AG08395 (cell line): ENCODE results near the gene E2F1.
A peak's percentile ranks its signal among the peaks of the same experiment; 100 is the strongest.

Source experiments
- DNase-seq: peaks from one replicate; pipeline ENCODE4 v3.0.0; 2012; ENCODE audit warnings: mixed read lengths, low spot score

E2F1 gene

DNA sequence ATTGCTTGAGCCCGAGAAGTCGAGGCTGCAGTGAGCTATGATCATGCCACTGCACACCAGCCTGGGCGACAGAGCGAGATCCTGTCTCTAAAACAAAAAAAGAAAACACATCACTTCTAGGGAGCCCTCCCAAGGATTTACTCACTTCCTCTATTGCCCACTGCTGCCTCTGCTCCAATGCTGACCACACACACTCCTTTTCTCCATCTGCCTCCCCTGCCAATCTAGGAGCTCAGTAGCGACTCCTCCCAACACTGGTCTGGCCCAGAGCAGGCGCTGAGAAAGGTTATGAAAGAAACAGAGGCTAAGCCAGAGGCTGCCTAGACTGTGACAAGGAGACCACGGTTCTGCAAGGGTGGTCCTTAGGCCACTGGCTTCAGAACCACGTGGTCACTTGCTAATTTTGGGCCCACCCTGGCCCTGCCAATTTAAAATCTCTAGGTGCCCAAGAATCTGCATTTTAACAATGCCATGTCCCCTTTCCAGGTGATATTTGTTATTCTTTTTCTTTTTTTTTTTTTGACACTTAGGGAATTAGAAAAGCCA lies 1.3 kb upstream of the E2F1 start:
- no peak for DNase-seq

DNA sequence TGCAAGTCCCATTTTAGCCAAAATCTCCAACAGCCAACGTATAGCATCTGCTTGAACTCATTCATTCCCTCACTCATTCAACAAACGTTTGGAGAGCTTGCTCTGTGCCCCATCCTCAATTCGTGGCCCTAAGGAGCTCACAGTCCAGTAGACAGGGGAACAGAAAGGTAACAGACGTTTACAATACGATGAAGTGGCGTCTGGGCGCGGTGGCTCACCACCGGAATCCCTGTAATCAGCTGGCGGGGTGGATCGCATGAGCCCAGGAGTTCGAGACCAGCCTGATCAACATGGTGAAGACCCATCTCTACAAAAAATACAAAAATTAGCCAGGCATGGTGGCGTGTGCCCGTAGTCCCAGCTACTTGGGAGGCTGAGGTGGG lies 790 bp upstream of the E2F1 start:
- no peak for DNase-seq

DNA sequence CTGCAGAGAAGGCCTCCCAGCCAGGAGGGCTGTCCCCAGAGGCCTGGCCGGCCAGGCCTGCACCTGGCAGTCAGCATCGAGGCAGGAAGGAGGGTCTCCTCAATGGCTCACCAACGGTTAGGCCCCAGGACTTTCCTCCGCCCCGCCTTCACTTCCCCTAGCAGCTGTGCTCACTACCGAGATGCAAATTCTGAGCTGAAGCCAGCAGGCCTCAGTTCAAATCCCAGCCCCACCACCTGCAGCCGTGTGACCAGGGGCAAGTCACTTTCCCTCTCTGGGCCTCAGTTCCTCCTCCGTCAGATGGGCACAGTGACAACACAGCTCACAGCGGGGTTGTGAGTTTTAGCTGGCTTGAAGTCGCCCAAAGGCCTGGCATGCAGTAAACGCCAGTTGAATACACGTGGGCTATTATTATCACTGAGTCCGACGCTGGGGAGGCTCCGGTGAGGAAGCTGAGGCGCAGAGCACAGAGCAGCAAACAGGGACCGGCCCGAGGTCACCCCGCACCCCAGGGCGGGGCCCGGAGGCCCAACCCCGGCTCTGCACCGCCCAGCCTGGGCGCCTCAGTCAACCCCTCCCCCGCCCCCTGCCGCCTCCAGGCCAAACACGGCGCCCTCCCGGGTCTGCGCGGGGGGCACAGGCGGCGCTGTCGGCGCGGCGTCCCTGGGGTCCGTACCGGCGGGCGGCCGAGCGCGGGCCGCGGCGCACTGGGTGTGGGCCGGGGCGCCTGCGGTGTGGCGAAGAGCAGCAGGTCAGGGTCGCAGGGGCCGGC lies 671 bp downstream of the E2F1 start:
- peak; percentile 41 for DNase-seq

- no peak for DNase-seq
Measured at GRCh38 chr20:33684533-33685327, 1.5 kb downstream of the E2F1 start.

DNA sequence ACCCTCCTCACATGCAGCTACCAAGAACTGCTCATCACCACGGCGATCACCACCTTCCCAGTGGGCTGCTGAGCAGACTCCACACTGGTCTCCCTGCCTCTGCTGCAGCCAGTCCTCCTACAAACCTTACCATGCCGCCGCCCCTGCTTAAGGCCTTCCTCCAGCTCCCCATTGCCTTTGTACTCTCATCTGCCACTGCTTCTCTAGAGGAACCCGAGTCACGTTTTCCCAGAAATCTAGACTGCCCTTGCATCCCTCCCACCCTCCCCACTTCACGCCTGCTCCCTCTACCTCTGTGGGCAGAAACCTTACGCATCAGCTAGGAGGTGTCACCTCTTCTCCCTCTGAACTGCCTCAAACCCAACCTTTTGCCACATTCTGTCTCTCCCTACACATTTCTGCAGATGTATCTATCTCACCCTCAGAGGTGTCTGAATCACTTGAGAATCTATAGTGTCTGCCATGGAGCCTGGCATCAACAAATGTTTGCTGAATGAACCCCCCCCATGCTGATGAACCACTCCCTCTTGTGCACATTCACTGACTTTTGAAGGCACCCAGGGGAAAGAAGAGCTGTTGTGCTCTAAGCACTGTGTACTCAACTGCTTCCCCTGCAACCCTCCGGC lies 4.3 kb downstream of the E2F1 start:
- no peak for DNase-seq

GRCh38 chr20:33681288-33681687 lies 4.9 kb downstream of the E2F1 start:
- DNase-seq, result no peak

GRCh38 chr20:33680686-33681085 lies 5.5 kb downstream of the E2F1 start:
- no peak for DNase-seq

GRCh38 chr20:33679758-33680485 lies 6.3 kb downstream of the E2F1 start:
- DNase-seq, result no peak

DNA sequence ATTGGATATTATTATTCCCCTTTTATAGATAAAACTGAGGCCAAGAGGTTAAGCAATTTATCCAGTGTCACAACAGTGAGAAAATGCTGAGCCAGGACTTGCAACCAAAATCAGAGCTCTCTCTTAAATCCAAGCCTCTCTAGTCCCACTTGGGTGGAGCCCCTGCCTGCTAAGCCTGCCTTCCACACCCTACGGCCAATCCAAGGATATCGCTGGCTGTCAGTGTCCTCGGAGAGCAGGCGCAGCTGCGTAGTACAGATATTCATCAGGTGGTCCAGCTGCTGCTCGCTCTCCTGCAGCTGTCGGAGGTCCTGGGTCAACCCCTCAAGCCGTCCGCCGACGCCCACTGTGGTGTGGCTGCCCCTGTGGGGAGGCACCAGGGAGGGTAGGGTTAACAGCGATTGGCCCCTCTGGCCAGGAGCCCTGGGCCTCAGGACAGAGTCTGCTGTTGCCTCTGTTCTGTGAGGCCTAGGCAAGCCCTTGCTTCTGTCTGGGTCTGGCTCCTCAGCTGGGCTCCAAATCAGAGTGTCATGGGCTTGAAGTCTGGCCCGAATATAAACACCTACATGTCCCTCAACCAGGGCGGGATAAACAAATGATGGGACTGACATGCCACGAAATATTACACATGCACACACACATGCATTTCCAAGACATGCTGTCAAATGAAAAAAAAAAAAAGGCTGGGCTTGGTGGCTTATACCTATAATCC lies 8.0 kb downstream of the E2F1 start:
- DNase-seq, result no peak

DNA sequence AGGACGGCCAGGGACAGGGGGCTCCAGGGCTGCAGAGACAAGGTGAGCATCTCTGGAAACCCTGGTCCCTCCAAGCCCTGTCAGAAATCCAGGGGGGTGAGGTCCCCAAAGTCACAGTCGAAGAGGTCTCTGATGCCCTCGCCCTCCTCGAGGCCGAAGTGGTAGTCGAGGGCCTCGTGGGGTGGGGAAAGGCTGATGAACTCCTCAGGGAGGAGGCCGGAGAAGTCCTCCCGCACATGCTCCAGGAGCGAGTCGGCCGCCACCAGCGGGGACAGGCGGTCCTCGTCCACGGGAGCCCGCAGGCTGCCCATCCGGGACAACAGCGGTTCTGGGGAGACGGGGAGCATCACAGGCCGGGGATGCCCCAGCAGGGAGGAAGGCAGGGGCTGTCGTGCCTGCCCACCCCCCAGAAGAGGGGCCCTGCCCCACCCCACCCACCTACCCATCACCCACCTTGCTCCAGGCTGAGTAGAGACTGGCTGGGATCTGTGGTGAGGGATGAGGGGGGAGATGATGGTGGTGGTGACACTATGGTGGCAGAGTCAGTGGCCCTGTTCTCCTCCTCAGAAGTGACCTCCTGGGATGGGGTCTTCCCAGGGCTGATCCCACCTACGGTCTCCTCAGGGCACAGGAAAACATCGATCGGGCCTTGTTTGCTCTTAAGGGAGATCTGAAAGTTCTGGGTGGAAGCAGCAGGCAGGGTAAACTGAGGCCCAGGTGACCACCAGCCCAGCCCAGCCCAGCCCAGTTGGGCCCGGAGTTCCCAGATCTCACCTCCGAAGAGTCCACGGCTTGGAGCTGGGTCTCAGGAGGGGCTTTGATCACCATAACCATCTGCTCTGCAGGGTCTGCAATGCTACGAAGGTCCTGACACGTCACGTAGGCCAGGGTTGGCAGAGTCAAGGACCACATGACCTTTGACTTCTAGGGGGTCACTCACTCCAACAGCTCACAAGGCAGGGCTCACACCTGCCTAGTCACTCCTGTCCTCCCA lies 9.2 kb downstream of the E2F1 start:
- DNase-seq, result no peak

DNA sequence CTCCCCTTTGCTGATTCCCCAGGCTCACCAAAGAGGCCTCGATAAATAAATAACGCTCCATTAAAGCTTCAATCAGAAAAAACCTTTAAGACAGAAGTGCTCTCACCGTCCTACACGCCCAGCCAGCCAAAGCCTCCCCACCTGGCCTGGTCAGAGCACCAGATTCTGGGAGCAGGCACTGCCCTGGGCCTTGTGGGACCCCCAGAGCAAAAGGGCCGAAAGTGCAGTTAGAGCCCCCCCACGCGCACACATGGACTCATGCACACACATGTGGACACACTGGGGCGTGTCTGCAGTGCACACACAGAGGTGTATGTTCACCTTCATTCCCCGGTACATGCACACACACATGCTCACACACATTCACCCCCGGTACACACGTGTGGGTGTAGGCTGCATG lies 10.1 kb downstream of the E2F1 start:
- no peak for DNase-seq

- DNase-seq, result peak; percentile 34
Measured at GRCh38 chr20:33675136-33675959, 10.8 kb downstream of the E2F1 start.

DNA sequence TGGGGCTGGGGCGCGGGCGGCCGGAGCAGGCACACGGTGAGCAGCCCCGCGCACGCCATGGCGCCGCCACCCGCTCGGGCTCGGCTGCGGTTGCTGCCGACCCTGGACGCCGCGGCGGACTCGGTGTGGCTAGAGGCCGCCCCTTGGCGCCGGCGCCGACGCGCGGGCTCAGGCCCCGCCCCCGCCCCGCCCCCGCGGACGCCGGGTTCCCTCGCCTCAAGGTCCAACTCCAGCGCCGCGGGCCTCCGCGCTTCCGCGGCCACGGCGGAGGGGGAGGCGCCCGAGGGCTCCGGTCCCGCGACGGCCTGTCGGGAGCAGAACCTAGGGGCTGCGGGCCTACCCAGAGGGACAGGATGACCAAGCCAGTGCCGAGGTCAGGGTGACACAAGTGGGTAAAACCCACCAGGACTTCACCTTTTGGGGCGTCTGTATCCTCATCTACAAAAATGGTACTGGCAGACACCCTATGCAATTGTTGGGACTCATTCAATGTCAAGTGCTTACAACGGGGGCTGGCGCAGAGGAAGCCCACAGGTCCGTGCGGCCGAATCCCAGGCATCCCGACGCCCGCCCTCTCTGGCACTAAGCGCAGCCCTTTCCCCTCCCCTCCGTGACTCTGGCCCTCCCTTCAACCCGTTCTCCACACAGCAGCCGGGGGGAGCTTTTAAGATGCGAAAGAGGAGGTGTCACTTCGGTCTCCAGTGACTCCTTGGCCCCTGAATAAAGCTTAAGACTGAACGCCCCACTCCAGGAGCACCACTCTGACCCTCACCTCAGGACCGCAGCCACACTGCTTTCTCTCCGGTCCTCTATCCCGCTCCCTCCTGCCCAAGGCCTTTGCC lies 11.7 kb downstream of the E2F1 start, which contains the start of gene NECAB3:
NECAB3 (minus strand) TSS at position 135 of the 842 bp plus-strand sequence; CDS start at position 59, 76 bp downstream.
- DNase-seq, result peak; percentile 91

GRCh38 chr20:33673410-33674293 lies 12.5 kb downstream of the E2F1 start:
- no peak for DNase-seq

DNA sequence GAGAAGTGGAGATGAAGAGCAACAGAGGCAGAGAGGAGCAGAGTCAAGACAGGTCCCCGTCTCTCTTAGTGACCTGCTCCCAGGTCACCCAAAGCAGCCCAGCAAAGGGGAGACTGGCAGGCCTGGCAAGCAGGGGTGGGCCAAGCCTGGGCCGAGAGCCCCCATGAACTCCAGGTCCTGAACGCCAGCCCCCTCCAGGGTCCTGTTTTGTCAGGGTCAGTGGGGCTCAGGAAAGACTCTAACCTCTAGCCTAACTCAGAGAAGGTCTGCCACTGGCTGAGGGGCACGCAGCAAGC lies 13.1 kb downstream of the E2F1 start:
- DNase-seq, result no peak

GRCh38 chr20:33672426-33673113 lies 13.6 kb downstream of the E2F1 start:
- no peak for DNase-seq
